ENCODE results near the gene POFUT2. TPM values are rescaled to one million over a fixed set of nuclear protein-coding genes. Genes with fewer than 3 reads are reported as not detected.
A peak's percentile ranks its signal among the peaks of the same experiment; 100 is the strongest.

Gene POFUT2
- total and polyA plus RNA-seq, 12 donors: 12.7 to 20.6 (median 16.9) TPM

- ATAC-seq: peak; percentile 71 to 88 (median 84)
- H3K4me3 ChIP-seq: no peak overlapping the region
- peaks cover 34 to 65% (median 46%) of the 10 kb centered on the region in 9 donors for H3K4me1 ChIP-seq
- WGBS, 2 donors: 39 to 40% methylated on average over 23 of the region's 23 CpGs
- H3K9me3 ChIP-seq: no peaks in the 10 kb centered on the region
- H3K27me3 ChIP-seq: no peaks in the 10 kb centered on the region
- H3K27ac ChIP-seq: peak overlapping the region; percentile 78 to 94 (median 85)
- H3K36me3 ChIP-seq: no peaks in the 10 kb centered on the region
- peak; percentile 68 to 76 for DNase-seq
- peak in 5 of 9 donors; percentile 18 to 49 (median 28) for TF ChIP-seq CTCF (IDR thresholded peaks at IDR 0.05)
- intact Hi-C loops (cut with DNase I): loop anchor here in 5 of 10 donors (1.0 to 5.0 kb wide), 4 partner anchors 33 to 45 kb away; no protein-coding TSS in a partner anchor
These were observed 31.9 kb upstream of the POFUT2 start for GRCh38 chr21:45319461-45320211.

- H3K36me3 ChIP-seq: no peaks in the 10 kb centered on the region
- 59 to 61% methylated on average over 24 of the region's 24 CpGs for WGBS, 2 donors
- H3K4me1 ChIP-seq: peaks cover 32 to 59% (median 45%) of the 10 kb centered on the region in 9 donors
- no peak overlapping the region for H3K4me3 ChIP-seq
- peak; percentile 73 to 89 (median 86) for ATAC-seq
- peak overlapping the region; percentile 78 to 94 (median 85) for H3K27ac ChIP-seq
- no peaks in the 10 kb centered on the region for H3K9me3 ChIP-seq
- intact Hi-C loops (cut with DNase I): loop anchor here in 5 of 10 donors (1.0 to 5.0 kb wide), 4 partner anchors 34 to 46 kb away; no protein-coding TSS in a partner anchor
- no peaks in the 10 kb centered on the region for H3K27me3 ChIP-seq
- DNase-seq: peak; percentile 88 to 94
- no peak for TF ChIP-seq CTCF (IDR thresholded peaks at IDR 0.05)
These were observed 31.1 kb upstream of the POFUT2 start for GRCh38 chr21:45318556-45319404.

GRCh38 chr21:45318146-45318555 lies 30.5 kb upstream of the POFUT2 start:
- 86 to 91% methylated on average over 7 of the region's 7 CpGs for WGBS, 2 donors
- Histone ChIP-seq H3K9me3 (no peaks in the 10 kb centered on the region), H3K4me3 (no peak overlapping the region)

More at GRCh38 chr21:45318146-45318555, 30.5 kb upstream of the POFUT2 start:
- Histone ChIP-seq H3K27me3 (no peaks in the 10 kb centered on the region), H3K4me1 (peaks cover 28 to 53% (median 39%) of the 10 kb centered on the region in 9 donors), H3K36me3 (no peaks in the 10 kb centered on the region), H3K27ac (peak overlapping the region; percentile 78 to 94 (median 85))
- no peak for TF ChIP-seq CTCF (IDR thresholded peaks at IDR 0.05)
- intact Hi-C loops (cut with DNase I): loop anchor here in 4 of 10 donors (2.0 to 5.0 kb wide), 3 partner anchors 34 to 47 kb away; no protein-coding TSS in a partner anchor
- ATAC-seq (no peak), DNase-seq (peak in 1 of 2 donors; percentile 19)
